Activated B cell treated with CpG ODN at 0.5 μM for 24 hours (primary cell): ENCODE measurements around the gene CADPS. TPM values are rescaled to one million over a fixed set of nuclear protein-coding genes. Genes with fewer than 3 reads are reported as not detected.

Experiments used
- ATAC-seq: fragments of 200-7000 bp; cut with Tn5 transposase; one replicate; pipeline ENCODE4 v1.10.0; 2021; ENCODE audit warnings: low read depth, mild to moderate bottlenecking, moderate library complexity
- CTCF ChIA-PET: fragments of 350-600 bp; sonication (Branson Sonifier 250); formaldehyde crosslinking; loops from one replicate; lab custom pipeline; 2021; ENCODE audit warnings: antibody characterized with exemption; lab: Charles Lee
- POLR2A ChIA-PET: fragments of 350-600 bp; sonication (Branson Sonifier 250); formaldehyde crosslinking; loops from one replicate; lab custom pipeline; 2021; ENCODE audit warnings: antibody characterized with exemption; lab: Charles Lee
- DNase-seq: peaks from one replicate; pipeline ENCODE4 v3.0.0; 2022
- H3K27ac Mint-ChIP-seq: one replicate; pipeline ENCODE4 v1.8.0; 2020; ENCODE audit warnings: mixed read lengths
- H3K27me3 Mint-ChIP-seq: one replicate; pipeline ENCODE4 v1.8.0; 2021; ENCODE audit warnings: mixed read lengths
- H3K36me3 Mint-ChIP-seq: one replicate; pipeline ENCODE4 v1.8.0; 2021; ENCODE audit warnings: low read depth, mixed read lengths
- H3K4me1 Mint-ChIP-seq: one replicate; pipeline ENCODE4 v1.8.0; 2021; ENCODE audit warnings: mixed read lengths
- H3K4me3 Mint-ChIP-seq: one replicate; pipeline ENCODE4 v1.8.0; 2020; ENCODE audit warnings: mild to moderate bottlenecking, mixed read lengths
- H3K9me3 Mint-ChIP-seq: one replicate; pipeline ENCODE4 v1.8.0; 2020; ENCODE audit warnings: mixed read lengths
- intact Hi-C: fragments of 100-400 bp; cut with micrococcal nuclease; formaldehyde crosslinking; loops from one replicate; pipeline ENCODE4 v1.15.1; 2024
- total RNA-seq: library from RNA; stranded (reverse); gene quantifications from 2 replicates; pipeline ENCODE4 v1.2.3, GENCODE V29; 2022
- TF ChIP-seq, protein P1 (sequence below): fragments of 200-600 bp; IDR thresholded peaks from one replicate; pipeline ENCODE4 v1.8.0; 2022; ENCODE audit warnings: antibody characterized with exemption, mild to moderate bottlenecking

CADPS gene
- total RNA-seq, 1 donor from 2014 or later = not detected

DNA sequence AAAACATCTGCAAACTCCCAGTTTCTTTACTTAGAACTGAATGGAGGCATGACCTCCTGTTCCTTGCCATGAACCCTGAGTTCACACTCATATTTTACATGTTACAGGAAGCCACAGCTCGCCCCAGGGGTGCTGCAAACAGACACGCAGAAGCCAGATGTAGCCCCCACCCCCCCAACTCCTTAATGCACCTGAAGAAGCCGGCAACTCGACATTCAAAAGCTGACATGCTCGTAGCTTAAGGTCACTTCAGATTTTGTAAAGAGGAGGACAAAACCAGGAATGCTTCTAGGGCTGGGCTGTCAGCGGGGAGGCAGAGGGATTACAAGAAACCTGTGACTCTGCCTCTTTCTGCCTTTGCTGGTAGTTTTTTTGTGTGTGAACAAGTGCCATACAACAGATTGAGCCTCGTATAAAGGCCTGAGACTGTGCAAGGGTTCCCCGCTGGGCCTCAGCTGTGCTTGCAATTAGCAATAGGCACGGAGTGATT is 459.9 kb downstream of the CADPS start:
- DNase-seq = no peak
- Mint-ChIP-seq H3K36me3 (no peaks in the 10 kb centered on the region), H3K9me3 (no peaks in the 10 kb centered on the region), H3K27me3 (no peaks in the 10 kb centered on the region), H3K4me1 (no peaks in the 10 kb centered on the region), H3K27ac (no peak overlapping the region), H3K4me3 (no peak overlapping the region)
- TF ChIP-seq, protein P1, sequence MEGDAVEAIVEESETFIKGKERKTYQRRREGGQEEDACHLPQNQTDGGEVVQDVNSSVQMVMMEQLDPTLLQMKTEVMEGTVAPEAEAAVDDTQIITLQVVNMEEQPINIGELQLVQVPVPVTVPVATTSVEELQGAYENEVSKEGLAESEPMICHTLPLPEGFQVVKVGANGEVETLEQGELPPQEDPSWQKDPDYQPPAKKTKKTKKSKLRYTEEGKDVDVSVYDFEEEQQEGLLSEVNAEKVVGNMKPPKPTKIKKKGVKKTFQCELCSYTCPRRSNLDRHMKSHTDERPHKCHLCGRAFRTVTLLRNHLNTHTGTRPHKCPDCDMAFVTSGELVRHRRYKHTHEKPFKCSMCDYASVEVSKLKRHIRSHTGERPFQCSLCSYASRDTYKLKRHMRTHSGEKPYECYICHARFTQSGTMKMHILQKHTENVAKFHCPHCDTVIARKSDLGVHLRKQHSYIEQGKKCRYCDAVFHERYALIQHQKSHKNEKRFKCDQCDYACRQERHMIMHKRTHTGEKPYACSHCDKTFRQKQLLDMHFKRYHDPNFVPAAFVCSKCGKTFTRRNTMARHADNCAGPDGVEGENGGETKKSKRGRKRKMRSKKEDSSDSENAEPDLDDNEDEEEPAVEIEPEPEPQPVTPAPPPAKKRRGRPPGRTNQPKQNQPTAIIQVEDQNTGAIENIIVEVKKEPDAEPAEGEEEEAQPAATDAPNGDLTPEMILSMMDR = no peak
- ATAC-seq = no peak
- intact Hi-C loops = no loop called here
- ChIA-PET CTCF (no interaction called here), POLR2A (no interaction called here)

DNA sequence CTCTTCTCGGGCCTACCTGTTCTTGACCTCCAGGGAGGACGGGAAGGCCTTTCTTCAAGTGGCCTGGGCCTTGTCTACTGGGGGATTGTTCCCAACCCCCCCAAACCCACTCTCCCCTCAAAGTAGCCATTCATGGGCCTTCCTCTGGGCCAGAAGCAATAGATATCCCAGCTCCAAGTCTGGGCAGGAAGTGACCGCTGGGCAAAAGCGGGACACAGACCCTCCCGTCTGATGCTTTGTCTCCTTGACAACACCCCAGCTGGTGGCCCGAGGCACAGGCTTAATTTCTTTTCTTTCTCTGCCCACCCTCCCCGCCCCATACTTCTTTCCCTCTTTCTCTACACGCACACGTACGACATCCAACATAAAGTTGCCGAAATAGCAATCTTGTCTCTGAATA is 460.4 kb downstream of the CADPS start:
- Mint-ChIP-seq H3K4me3 (no peak overlapping the region), H3K9me3 (no peaks in the 10 kb centered on the region), H3K27ac (no peak overlapping the region), H3K27me3 (no peaks in the 10 kb centered on the region), H3K36me3 (no peaks in the 10 kb centered on the region), H3K4me1 (no peaks in the 10 kb centered on the region)
- intact Hi-C loops = no loop called here
- TF ChIP-seq, protein P1 = no peak
- no peak for DNase-seq
- no peak for ATAC-seq
- ChIA-PET POLR2A (no interaction called here), CTCF (no interaction called here)

DNA sequence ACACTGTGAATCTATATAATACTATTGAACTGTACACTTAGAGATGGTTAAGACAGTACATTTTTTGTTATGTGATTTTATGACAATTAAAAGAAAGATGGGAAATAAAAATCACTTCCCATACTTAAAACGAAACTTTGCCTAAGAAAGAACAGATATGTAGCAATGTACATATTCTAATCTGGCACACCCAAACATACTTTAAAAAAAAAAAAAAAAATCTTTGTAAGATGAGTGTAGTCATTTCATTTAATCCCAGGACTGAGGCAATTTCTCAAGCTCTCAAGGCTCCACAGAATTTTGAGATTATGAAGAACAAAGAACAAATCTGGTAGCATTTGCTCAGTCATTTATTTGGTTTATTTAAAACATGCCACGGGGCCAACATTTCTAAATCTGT is 461.5 kb downstream of the CADPS start:
- H3K27me3 Mint-ChIP-seq = no peaks in the 10 kb centered on the region
- POLR2A ChIA-PET = no interaction called here

DNA sequence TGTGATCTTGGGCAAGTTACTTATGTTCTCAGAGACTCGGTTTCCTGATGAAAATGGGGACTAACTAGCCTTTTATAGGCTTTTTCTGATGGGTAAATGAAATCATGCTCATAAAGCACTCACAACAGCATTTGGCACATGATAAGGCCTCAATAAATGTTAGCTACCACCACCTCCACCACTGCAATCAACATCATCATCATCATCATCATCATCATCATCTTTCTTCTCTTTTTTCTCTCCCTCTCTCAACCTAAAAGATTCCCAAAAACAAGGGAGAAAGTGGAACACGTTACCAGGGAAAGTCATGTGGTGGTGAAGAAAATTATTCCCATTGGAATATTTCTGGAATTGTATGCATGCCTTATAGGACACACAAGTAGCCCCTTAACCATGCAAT is 468.3 kb downstream of the CADPS start:
- intact Hi-C loops = no loop called here
- H3K4me1 Mint-ChIP-seq = no peaks in the 10 kb centered on the region
- H3K27ac Mint-ChIP-seq = no peak overlapping the region
- CTCF ChIA-PET = no interaction called here
- no peaks in the 10 kb centered on the region for H3K9me3 Mint-ChIP-seq
- POLR2A ChIA-PET = no interaction called here
- no peak for ATAC-seq
- H3K36me3 Mint-ChIP-seq = no peaks in the 10 kb centered on the region
- no peak for DNase-seq
- no peaks in the 10 kb centered on the region for H3K27me3 Mint-ChIP-seq
- TF ChIP-seq, protein P1 = no peak
- no peak overlapping the region for H3K4me3 Mint-ChIP-seq

More for the DNA sequence above, 461.5 kb downstream of the CADPS start:
- TF ChIP-seq, protein P1 = no peak
- no peak overlapping the region for H3K4me3 Mint-ChIP-seq
- intact Hi-C loops = no loop called here
- ATAC-seq = no peak
- no peaks in the 10 kb centered on the region for H3K9me3 Mint-ChIP-seq
- no peaks in the 10 kb centered on the region for H3K36me3 Mint-ChIP-seq
- H3K4me1 Mint-ChIP-seq = no peaks in the 10 kb centered on the region
- no peak overlapping the region for H3K27ac Mint-ChIP-seq
- no peak for DNase-seq
- CTCF ChIA-PET = no interaction called here

DNA sequence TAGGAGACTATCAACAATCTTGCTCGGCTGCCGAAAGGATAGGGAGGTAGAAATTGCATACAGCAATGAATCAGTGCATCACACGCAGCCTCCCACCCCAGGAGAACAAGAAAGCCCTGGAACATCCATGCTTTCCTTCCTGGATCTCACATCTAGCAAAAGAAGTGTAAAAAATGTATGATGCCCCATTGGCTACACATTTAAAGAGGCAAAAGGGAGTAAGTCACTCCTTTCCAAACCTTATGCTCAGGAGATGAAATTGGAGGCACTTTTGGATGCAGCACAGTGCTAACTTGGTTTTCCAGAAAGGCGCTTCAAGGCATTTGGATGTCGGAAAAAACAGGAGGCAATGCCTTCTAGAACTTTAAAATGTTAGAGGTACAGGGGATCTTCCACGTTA is 469.6 kb downstream of the CADPS start:
- ChIA-PET CTCF (no interaction called here), POLR2A (no interaction called here)
- ATAC-seq = no peak
- Mint-ChIP-seq H3K36me3 (no peaks in the 10 kb centered on the region), H3K27ac (no peak overlapping the region), H3K4me3 (no peak overlapping the region), H3K9me3 (no peaks in the 10 kb centered on the region), H3K27me3 (no peaks in the 10 kb centered on the region), H3K4me1 (no peaks in the 10 kb centered on the region)
- DNase-seq = no peak
- intact Hi-C loops = no loop called here
- TF ChIP-seq, protein P1 = no peak
